Omental fat pad (tissue), 4 donors: Measurements from ENCODE around the gene CHD2. TPM values are rescaled to one million over a fixed set of nuclear protein-coding genes. Genes with fewer than 3 reads are reported as not detected.

Experiments
- ATAC-seq: fragments of 150-250 bp; one replicate; pipeline ENCODE4 v1.9.1; 2016; ENCODE audit warnings: mild to moderate bottlenecking, moderate library complexity; ENCODE audit not compliant: low FRiP score
- DNase-seq: peaks from one replicate; pipeline ENCODE4 v3.0.0-alpha.2; 2019; ENCODE audit warnings: low spot score
- CTCF ChIP-seq, 3 donors: fragments of 450-650 bp; IDR thresholded peaks; one replicate each; pipeline ENCODE4 v1.5.1; 2016 to 2017; ENCODE audit warnings: antibody characterized with exemption in 3 of 3, mild to moderate bottlenecking in 3 of 3, moderate library complexity in 2 of 3
- total RNA-seq, 4 donors: library from RNA; depleted of rRNA; stranded (reverse); fragments of >200 nt; gene quantifications; one replicate each; pipeline ENCODE4 v1.1.0, GENCODE V29; 2016

Gene CHD2
- total RNA-seq, 4 donors from 2014 or later, result 77.7 to 140 (median 134) TPM

- ATAC-seq (no peak), DNase-seq (no peak)
- no peak for TF ChIP-seq CTCF (IDR thresholded peaks at IDR 0.05)
Measured at GRCh38 chr15:92902737-92903593, 2.8 kb downstream of the CHD2 start.

- no peak for ATAC-seq
Measured at GRCh38 chr15:92903631-92903965, 3.5 kb downstream of the CHD2 start.

GRCh38 chr15:92903966-92904721 is 4.0 kb downstream of the CHD2 start:
- peak; percentile 92 for ATAC-seq
- TF ChIP-seq CTCF (IDR thresholded peaks at IDR 0.05), result no peak
- DNase-seq, result peak; percentile 91

More at GRCh38 chr15:92903631-92903965, 3.5 kb downstream of the CHD2 start:
- no peak for TF ChIP-seq CTCF (IDR thresholded peaks at IDR 0.05)
- DNase-seq, result no peak

- no peak for ATAC-seq
- TF ChIP-seq CTCF (IDR thresholded peaks at IDR 0.05), result no peak
- DNase-seq, result no peak
Measured at GRCh38 chr15:92904722-92905571, 4.8 kb downstream of the CHD2 start.

- ATAC-seq (no peak), DNase-seq (no peak)
- TF ChIP-seq CTCF (IDR thresholded peaks at IDR 0.05), result no peak
Measured at GRCh38 chr15:92906020-92906419, 5.9 kb downstream of the CHD2 start.

- ATAC-seq (peak; percentile 39), DNase-seq (no peak)
- TF ChIP-seq CTCF (IDR thresholded peaks at IDR 0.05), result no peak
Measured at GRCh38 chr15:92906563-92907081, 6.5 kb downstream of the CHD2 start.
